H1 (cell line): ENCODE data around the gene TLE1.
"Not testable (repeated sequence)": the region's sequence is repeated elsewhere in the genome, so short reads cannot be mapped to it uniquely, and the experiment has no call there.

Experiments used
- CTCF ChIP-seq, 3 experiments: IDR thresholded peaks; 1 replicate in 2 of 3; 2 replicates in 1 of 3; pipeline versions ENCODE4 v1.5.1 to v1.6.1; 2011; ENCODE audit warnings: low read length in 3 of 3, mild to moderate bottlenecking in 3 of 3, inconsistent platforms in 2 of 3, low read depth in 1 of 3, moderate library complexity in 1 of 3; ENCODE audit not compliant: insufficient read depth in 1 of 3; ENCODE audit errors: control extremely low read depth in 1 of 3
- RAD21 ChIP-seq, 2 experiments: IDR thresholded peaks in 1 of 2; conservative IDR thresholded peaks in 1 of 2; 2 replicates each; pipeline ENCODE4 v1.6.1; 2011; ENCODE audit warnings: low read depth in 2 of 2, low read length in 2 of 2, improper control_type of control experiment in 1 of 2, inconsistent platforms in 1 of 2, mild to moderate bottlenecking in 1 of 2, moderate library complexity in 1 of 2

GRCh38 chr9:81606261-81606660 is 83.1 kb downstream of the TLE1 start:
- TF ChIP-seq CTCF (IDR thresholded peaks at IDR 0.05; ENCODE audit: control extremely low read depth in 1 of 3, insufficient read depth in 1 of 3, low read depth in 1 of 3, low read length in 3 of 3); RAD21 (IDR thresholded peaks at IDR 0.05 in 1 of 2, conservative IDR thresholded peaks at IDR 0.05 in 1 of 2; ENCODE audit: low read depth in 2 of 2, low read length in 2 of 2): not testable (repeated sequence)
